DMS114 treated with DMSO at 0.1 percent for 48 hours (cell line): ENCODE results near the gene INPP5D.

ENCODE experiments used
- DNase-seq: peaks from one replicate; lab custom pipeline; 2025; ENCODE audit not compliant: unreplicated experiment; lab: John Stamatoyannopoulos, UW

The INPP5D gene

GRCh38 chr2:233203060-233203459, 142.9 kb downstream of the INPP5D start:
- DNase-seq, result no peak

- no peak for DNase-seq
These were observed 144.3 kb downstream of the INPP5D start for GRCh38 chr2:233204286-233204936.

GRCh38 chr2:233208382-233209116, 148.4 kb downstream of the INPP5D start:
- DNase-seq, result no peak

- DNase-seq, result no peak
These were observed 149.0 kb downstream of the INPP5D start for GRCh38 chr2:233209117-233209532.

- no peak for DNase-seq
These were observed 149.5 kb downstream of the INPP5D start for GRCh38 chr2:233209533-233210171.

- no peak for DNase-seq
These were observed 150.1 kb downstream of the INPP5D start for GRCh38 chr2:233210281-233210680.

GRCh38 chr2:233210843-233211547, 150.9 kb downstream of the INPP5D start:
- no peak for DNase-seq

- DNase-seq, result no peak
These were observed 151.4 kb downstream of the INPP5D start for GRCh38 chr2:233211548-233211895.

GRCh38 chr2:233213011-233213410, 152.9 kb downstream of the INPP5D start:
- no peak for DNase-seq

- DNase-seq, result no peak
These were observed 153.8 kb downstream of the INPP5D start for GRCh38 chr2:233213975-233214374.

- no peak for DNase-seq
These were observed 157.8 kb downstream of the INPP5D start for GRCh38 chr2:233217892-233218377.

- DNase-seq, result no peak
These were observed 158.7 kb downstream of the INPP5D start for GRCh38 chr2:233218836-233219235.

GRCh38 chr2:233219848-233220247, 159.7 kb downstream of the INPP5D start:
- no peak for DNase-seq

- no peak for DNase-seq
These were observed 161.4 kb downstream of the INPP5D start for GRCh38 chr2:233221378-233222063.

- DNase-seq, result no peak
These were observed 163.1 kb downstream of the INPP5D start for GRCh38 chr2:233223059-233223894.

- no peak for DNase-seq
These were observed 165.3 kb downstream of the INPP5D start for GRCh38 chr2:233225230-233226068.

GRCh38 chr2:233226511-233227031, 166.4 kb downstream of the INPP5D start:
- DNase-seq, result no peak

GRCh38 chr2:233227346-233227978, 167.3 kb downstream of the INPP5D start:
- DNase-seq, result no peak
